HCT116 (cell line): ENCODE results near the gene KIAA1755. TPM values are rescaled to one million over a fixed set of nuclear protein-coding genes. Genes with fewer than 3 reads are reported as not detected.

ENCODE experiments used
- ATAC-seq: fragments of 200-7000 bp; cut with Tn5 transposase; 2 replicates; pipeline ENCODE4 v1.9.1; 2020; ENCODE audit warnings: mild to moderate bottlenecking, moderate library complexity
- BruUV-seq: library from RNA; stranded (reverse); fragments of 400-500 nt; replicated peaks from 2 replicates; lab custom pipeline; 2021; lab: Mats Ljungman, UMichigan
- CTCF ChIA-PET: fragments of 300-600 bp; sonication (Branson Sonifier 250); formaldehyde crosslinking; loops from one replicate; lab custom pipeline; 2021; ENCODE audit warnings: antibody characterized with exemption; lab: Charles Lee
- POLR2A ChIA-PET: fragments of 300-600, 350-600 bp; sonication (Branson Sonifier 250); formaldehyde crosslinking; loops from one replicate; lab custom pipeline; 2021; ENCODE audit warnings: antibody characterized with exemption; lab: Charles Lee
- RAD21 ChIA-PET, 2 experiments: fragments of 300-600 bp; sonication (Branson Sonifier 250); formaldehyde crosslinking; loops; one replicate each; lab custom pipeline; 2023; ENCODE audit warnings: low total read pairs in 2 of 2; ENCODE audit not compliant: uncharacterized antibody in 2 of 2, unreplicated experiment in 2 of 2, low non-redundant PET in 1 of 2; lab: Charles Lee
- DNase-seq: peaks from one replicate; pipeline ENCODE4 v3.0.0-alpha.2; 2010; ENCODE audit warnings: low read depth, low spot score
- H2AFZ ChIP-seq: fragments of 200-600 bp; shearing (Covaris generic), sonication (generic); 2 replicates; pipeline ENCODE4 v1.6.1; 2017; ENCODE audit warnings: low read depth, mixed run types, mixed read lengths, antibody characterized with exemption, low read length; ENCODE audit not compliant: poor library complexity, severe bottlenecking
- H3K27ac ChIP-seq: 2 replicates; pipeline ENCODE4 v1.5.1; 2012; ENCODE audit warnings: low read depth, low read length
- H3K27me3 ChIP-seq: fragments of 200-600 bp; sonication (generic); 2 replicates; pipeline ENCODE4 v1.6.1; 2016; ENCODE audit warnings: mixed run types, low read length, mixed read lengths; ENCODE audit not compliant: insufficient read depth
- H3K36me3 ChIP-seq, 2 experiments: fragments of 200-500 bp in 1 of 2; fragments of 200-600 bp in 1 of 2; sonication (Bioruptor generic) in 1 of 2; sonication (generic) in 1 of 2; 2 replicates each; pipeline versions ENCODE4 v1.5.1 to v1.6.1; 2014 to 2016; ENCODE audit warnings: low read length in 2 of 2, inconsistent platforms in 1 of 2, mixed read lengths in 1 of 2, mixed run types in 1 of 2; ENCODE audit not compliant: insufficient read depth in 2 of 2, control insufficient read depth in 1 of 2
- H3K4me1 ChIP-seq, 2 experiments: fragments of 200-600 bp in 1 of 2; sonication (generic) in 1 of 2; 2 replicates each; pipeline versions ENCODE4 v1.5.1 to v1.6.1; 2012 to 2017; ENCODE audit warnings: low read length in 2 of 2, inconsistent platforms in 1 of 2, mild to moderate bottlenecking in 1 of 2, mixed read lengths in 1 of 2, mixed run types in 1 of 2, moderate library complexity in 1 of 2; ENCODE audit not compliant: insufficient read depth in 2 of 2, control insufficient read depth in 1 of 2
- H3K4me2 ChIP-seq: fragments of 200-600 bp; sonication (generic); 2 replicates; pipeline ENCODE4 v1.6.1; 2017; ENCODE audit warnings: mixed run types, low read length, mixed read lengths
- H3K4me3 ChIP-seq, 2 experiments: fragments of 200-600 bp in 1 of 2; sonication (generic) in 1 of 2; replicated peaks in 1 of 2; 2 replicates each; pipeline ENCODE4 v1.5.1; 2011 to 2016; ENCODE audit warnings: low read length in 2 of 2, control low read depth in 1 of 2, low read depth in 1 of 2, mild to moderate bottlenecking in 1 of 2, mixed read lengths in 1 of 2, mixed run types in 1 of 2
- H3K79me2 ChIP-seq: fragments of 200-600 bp; sonication (generic); 2 replicates; pipeline ENCODE4 v1.6.1; 2017; ENCODE audit warnings: mild to moderate bottlenecking, mixed run types, low read length, moderate library complexity, mixed read lengths; ENCODE audit not compliant: insufficient read depth
- H3K9ac ChIP-seq: fragments of 200-600 bp; sonication (generic); 2 replicates; pipeline ENCODE4 v1.6.1; 2016; ENCODE audit warnings: low read length, mixed read lengths
- H3K9me2 ChIP-seq: fragments of 200-600 bp; sonication (generic), shearing (Covaris generic); 2 replicates; pipeline ENCODE4 v1.6.1; 2017; ENCODE audit warnings: mixed run types, mild to moderate bottlenecking, moderate library complexity; ENCODE audit not compliant: insufficient read depth
- H3K9me3 ChIP-seq, 2 experiments: fragments of 200-500 bp in 1 of 2; fragments of 200-600 bp in 1 of 2; sonication (Bioruptor generic) in 1 of 2; sonication (generic) in 1 of 2; 2 replicates each; pipeline ENCODE4 v1.6.1; 2014 to 2017; ENCODE audit warnings: low read length in 2 of 2, mixed read lengths in 2 of 2, inconsistent platforms in 1 of 2, low read depth in 1 of 2, mild to moderate bottlenecking in 1 of 2, mixed run types in 1 of 2, moderate library complexity in 1 of 2; ENCODE audit not compliant: control insufficient read depth in 1 of 2, insufficient read depth in 1 of 2
- H4K20me1 ChIP-seq: fragments of 200-600 bp; sonication (generic), shearing (Covaris generic); 2 replicates; pipeline ENCODE4 v1.6.1; 2017; ENCODE audit warnings: mixed run types, mild to moderate bottlenecking, moderate library complexity; ENCODE audit not compliant: insufficient read depth
- CEBPB ChIP-seq: IDR thresholded peaks from 2 replicates; pipeline ENCODE4 v1.6.1; 2012; ENCODE audit warnings: low read depth
- EGR1 ChIP-seq: IDR thresholded peaks from 2 replicates; pipeline ENCODE4 v1.6.1; 2012; ENCODE audit warnings: low read depth
- EZH2 ChIP-seq: fragments of 200-600 bp; sonication (generic); IDR thresholded peaks from 2 replicates; pipeline ENCODE4 v1.6.1; 2017; ENCODE audit warnings: antibody characterized with exemption, mixed run types
- EZH2phosphoT487 ChIP-seq: fragments of 200-600 bp; IDR thresholded peaks from 2 replicates; pipeline ENCODE4 v1.6.1; 2018; ENCODE audit warnings: antibody characterized with exemption, borderline replicate concordance
- RAD21 ChIP-seq: IDR thresholded peaks from 2 replicates; pipeline ENCODE4 v1.6.1; 2012; ENCODE audit warnings: low read depth, mild to moderate bottlenecking
- SP1 ChIP-seq: IDR thresholded peaks from 2 replicates; pipeline ENCODE4 v1.6.1; 2012; ENCODE audit warnings: low read depth
- SRF ChIP-seq: IDR thresholded peaks from 2 replicates; pipeline ENCODE4 v1.6.1; 2012; ENCODE audit warnings: low read depth
- ZNF274 ChIP-seq: fragments of 200-500 bp; sonication (Bioruptor generic); IDR thresholded peaks from 2 replicates; pipeline ENCODE4 v1.6.1; 2014; ENCODE audit warnings: mild to moderate bottlenecking, low read depth, low read length, inconsistent platforms
- intact Hi-C: fragments of 100-400 bp; cut with micrococcal nuclease; formaldehyde crosslinking; loops from 2 replicates; pipeline ENCODE4 v1.10.0; 2022
- total RNA-seq: library from RNA; stranded (reverse); gene quantifications from one replicate; pipeline ENCODE4 v1.2.1, GENCODE V29; 2021; ENCODE audit not compliant: unreplicated experiment
- TF ChIP-seq, protein P1 (sequence below): IDR thresholded peaks from 2 replicates; pipeline ENCODE4 v1.6.1; 2012

Gene KIAA1755
- total RNA-seq, 1 experiment from 2014 or later: not detected

- POLR2A ChIA-PET: no interaction called here
- Histone ChIP-seq H4K20me1 (no peaks in the 10 kb centered on the region), H3K4me3 (no peak overlapping the region), H3K36me3 (no peaks in the 10 kb centered on the region), H3K9ac (no peak overlapping the region), H3K4me1 (peaks cover 0 to 13% of the 10 kb centered on the region in 2 experiments; a peak in 2 of 4 replicates), H3K27ac (no peak overlapping the region), H3K9me2 (no peaks in the 10 kb centered on the region), H3K27me3 (no peaks in the 10 kb centered on the region), H2AFZ (no peak overlapping the region), H3K4me2 (no peak overlapping the region)
- ATAC-seq (no peak), DNase-seq (no peak)
- BruUV-seq: no TSS peak
- RAD21 ChIA-PET: no interaction called here
- TF ChIP-seq SP1 (no peak), EZH2phosphoT487 (no peak), RAD21 (no peak), EGR1 (no peak), CEBPB (no peak), ZNF274 (no peak)
- TF ChIP-seq, protein P1, sequence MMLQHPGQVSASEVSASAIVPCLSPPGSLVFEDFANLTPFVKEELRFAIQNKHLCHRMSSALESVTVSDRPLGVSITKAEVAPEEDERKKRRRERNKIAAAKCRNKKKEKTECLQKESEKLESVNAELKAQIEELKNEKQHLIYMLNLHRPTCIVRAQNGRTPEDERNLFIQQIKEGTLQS: no peak
- TF ChIP-seq, all 23 proteins: peak for 0
- intact Hi-C loops: no loop called here
- CTCF ChIA-PET: interaction anchor here (4.6 kb wide), 1 partner anchor 18 kb away, joined by 15 read pairs; no protein-coding TSS in a partner anchor
- Histone ChIP-seq H3K79me2 (no peaks in the 10 kb centered on the region), H3K9me3 (no peaks in the 10 kb centered on the region)
These were observed 56.6 kb downstream of the KIAA1755 start for GRCh38 chr20:38203981-38204357.

GRCh38 chr20:38203337-38203980 is 57.1 kb downstream of the KIAA1755 start:
- DNase-seq (no peak), ATAC-seq (no peak)
- ChIA-PET RAD21 (no interaction called here), CTCF (interaction anchor here (4.6 kb wide), 1 partner anchor 18 kb away, joined by 15 read pairs; no protein-coding TSS in a partner anchor), POLR2A (no interaction called here)
- H3K27ac ChIP-seq: no peak overlapping the region
- no peak overlapping the region for H3K4me2 ChIP-seq
- no peaks in the 10 kb centered on the region for H3K79me2 ChIP-seq
- no peaks in the 10 kb centered on the region for H4K20me1 ChIP-seq
- H3K27me3 ChIP-seq: no peaks in the 10 kb centered on the region
- BruUV-seq: no TSS peak
- H3K9me2 ChIP-seq: no peaks in the 10 kb centered on the region
- no peak overlapping the region for H2AFZ ChIP-seq
- TF ChIP-seq SRF: 0 out of 2 replicates have a peak, but pooled peaks have one; percentile 31
- TF ChIP-seq EZH2: no peak
- no peak overlapping the region for H3K4me3 ChIP-seq
- no peaks in the 10 kb centered on the region for H3K36me3 ChIP-seq
- no peaks in the 10 kb centered on the region for H3K9me3 ChIP-seq
- peaks cover 0 to 13% of the 10 kb centered on the region in 2 experiments; a peak in 2 of 4 replicates for H3K4me1 ChIP-seq
- intact Hi-C loops: no loop called here
- H3K9ac ChIP-seq: no peak overlapping the region
